ENCODE measurements around the gene DACT2. TPM values are rescaled to one million over a fixed set of nuclear protein-coding genes. Genes with fewer than 3 reads are reported as not detected.
A peak's percentile ranks its signal among the peaks of the same experiment; 100 is the strongest.

The DACT2 gene, protein sequence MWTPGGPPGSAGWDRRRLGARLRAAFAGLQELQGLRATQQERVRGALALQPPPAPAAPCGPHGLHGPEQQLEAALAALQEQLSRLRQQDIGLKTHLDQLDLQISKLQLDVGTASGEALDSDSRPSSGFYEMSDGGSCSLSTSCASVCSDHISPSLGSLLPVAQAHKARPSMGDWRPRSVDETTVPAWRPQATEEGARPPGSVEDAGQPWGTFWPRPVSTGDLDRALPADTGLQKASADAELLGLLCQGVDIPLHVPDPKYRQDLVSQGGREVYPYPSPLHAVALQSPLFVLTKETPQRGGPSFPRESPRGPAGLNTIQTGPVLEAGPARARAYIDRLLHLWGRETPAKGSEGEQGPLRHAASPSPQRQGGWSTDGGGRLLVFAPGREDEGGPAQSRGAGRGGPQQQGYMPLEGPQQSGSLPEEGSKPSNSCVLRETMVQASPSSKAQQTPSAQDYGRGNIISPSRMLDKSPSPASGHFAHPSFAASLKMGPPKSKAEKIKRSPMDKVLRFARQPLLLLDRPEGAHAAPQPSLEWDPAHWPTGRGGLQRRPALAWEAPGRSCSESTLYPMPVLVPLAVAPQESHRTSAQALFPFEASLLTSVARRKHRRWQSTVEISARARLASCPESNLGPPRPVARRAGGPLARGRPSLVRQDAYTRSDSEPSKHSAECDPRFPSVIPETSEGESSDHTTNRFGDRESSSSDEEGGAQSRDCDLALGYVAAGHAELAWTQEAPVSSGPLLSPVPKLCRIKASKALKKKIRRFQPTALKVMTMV
- 10 to 100 TPM; 16.6 to 39.9 TPM for total RNA-seq
- 10.8 TPM for polyA plus RNA-seq (2013, experiment 1 of 2)
- 13.1 TPM for polyA plus RNA-seq (2013, experiment 2 of 2)
- long read RNA-seq, experiment 1, partial matches to known transcripts, result 1 of 14 reads
- long read RNA-seq, experiment 1, other reads (novel, unspliced or antisense), result 11 of 14 reads
- long read RNA-seq, experiment 2, transcript DACT2-201 (4 exons, 2,942 nt), result major isoform, 139 of 155 reads
- long read RNA-seq, experiment 2, partial matches to known transcripts, result 5 of 155 reads
- long read RNA-seq, experiment 2, other reads (novel, unspliced or antisense), result 11 of 155 reads
- long read RNA-seq, experiment 3, partial matches to known transcripts, result 2 of 17 reads
- long read RNA-seq, experiment 3, other reads (novel, unspliced or antisense), result 13 of 17 reads
- long read RNA-seq, experiment 4, partial matches to known transcripts, result 0 of 2 reads
- long read RNA-seq, experiment 4, other reads (novel, unspliced or antisense), result 2 of 2 reads

DNA sequence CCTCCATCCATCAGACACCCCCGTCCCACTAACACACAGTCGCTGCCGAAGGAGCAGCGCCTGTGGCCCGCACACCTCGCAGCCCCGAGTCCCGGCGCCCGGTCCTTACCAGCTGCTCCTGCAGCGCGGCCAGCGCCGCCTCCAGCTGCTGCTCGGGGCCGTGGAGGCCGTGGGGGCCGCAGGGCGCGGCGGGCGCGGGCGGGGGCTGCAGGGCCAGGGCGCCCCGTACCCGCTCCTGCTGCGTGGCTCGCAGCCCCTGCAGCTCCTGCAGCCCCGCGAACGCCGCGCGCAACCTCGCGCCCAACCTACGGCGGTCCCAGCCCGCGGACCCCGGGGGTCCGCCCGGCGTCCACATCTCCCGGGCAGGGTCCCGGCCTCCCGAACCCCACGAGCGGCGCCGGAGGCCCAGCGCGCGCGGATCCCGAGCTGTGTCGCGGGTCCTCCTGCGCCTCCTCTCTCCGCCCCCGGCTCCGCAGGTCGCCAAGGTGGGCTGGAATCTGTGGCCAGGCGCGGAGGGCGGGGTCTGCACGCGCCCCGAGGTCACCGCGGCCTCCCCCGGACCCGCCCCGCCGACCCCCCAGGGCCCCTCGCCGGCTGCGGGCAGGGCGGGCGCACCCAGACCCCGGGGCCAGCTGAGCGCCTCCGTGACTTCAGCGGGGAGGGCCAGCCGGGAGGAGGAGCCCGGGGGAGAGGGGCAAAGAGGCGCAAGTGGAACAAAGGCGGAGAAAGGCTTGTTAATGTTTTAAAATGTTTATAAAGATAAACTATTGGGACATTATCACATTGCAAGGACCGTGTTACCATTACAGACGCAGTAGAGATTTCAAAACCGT lies at the start of gene DACT2:
TSS of gene DACT2 (minus strand) at position 499 of the 833 bp plus-strand sequence. CDS start at position 355, 144 bp downstream.
- H3K27ac Mint-ChIP-seq, result peak within 1 kb of the TSS; percentile 82
- 0 to 9% methylated on average over 4 to 92 of the region's 92 CpGs for WGBS, 2 experiments (ENCODE audit: insufficient coverage in 1 of 2, insufficient read length in 1 of 2)
- Histone ChIP-seq H3K9me3 (ENCODE audit: control insufficient read depth, low read length) (peaks cover 11% of the 10 kb centered on the region), H3K27me3 (ENCODE audit: control insufficient read depth, insufficient read depth, low read length, poor library complexity, severe bottlenecking) (no peaks in the 10 kb centered on the region), H3K4me1 (ENCODE audit: control insufficient read depth, insufficient read depth, low read length) (peaks cover 7% of the 10 kb centered on the region), H3K27ac (ENCODE audit: low read depth, low read length) (no peak within 1 kb of the TSS), H3K36me3 (ENCODE audit: control insufficient read depth, insufficient read depth, low read length) (peaks cover 7% of the 10 kb centered on the region), H3K9ac (ENCODE audit: extremely low read depth, low read length, poor library complexity, severe bottlenecking) (peak within 1 kb of the TSS; percentile 73), H3K4me3 (ENCODE audit: low read length) (peak within 1 kb of the TSS; percentile 88)
- H3K4me3 Mint-ChIP-seq, result peak within 1 kb of the TSS; percentile 70
- peaks cover 30% of the 10 kb centered on the region for H3K4me1 Mint-ChIP-seq
- H3K9me3 Mint-ChIP-seq, result peaks cover 16% of the 10 kb centered on the region
- TF ChIP-seq, protein P1, sequence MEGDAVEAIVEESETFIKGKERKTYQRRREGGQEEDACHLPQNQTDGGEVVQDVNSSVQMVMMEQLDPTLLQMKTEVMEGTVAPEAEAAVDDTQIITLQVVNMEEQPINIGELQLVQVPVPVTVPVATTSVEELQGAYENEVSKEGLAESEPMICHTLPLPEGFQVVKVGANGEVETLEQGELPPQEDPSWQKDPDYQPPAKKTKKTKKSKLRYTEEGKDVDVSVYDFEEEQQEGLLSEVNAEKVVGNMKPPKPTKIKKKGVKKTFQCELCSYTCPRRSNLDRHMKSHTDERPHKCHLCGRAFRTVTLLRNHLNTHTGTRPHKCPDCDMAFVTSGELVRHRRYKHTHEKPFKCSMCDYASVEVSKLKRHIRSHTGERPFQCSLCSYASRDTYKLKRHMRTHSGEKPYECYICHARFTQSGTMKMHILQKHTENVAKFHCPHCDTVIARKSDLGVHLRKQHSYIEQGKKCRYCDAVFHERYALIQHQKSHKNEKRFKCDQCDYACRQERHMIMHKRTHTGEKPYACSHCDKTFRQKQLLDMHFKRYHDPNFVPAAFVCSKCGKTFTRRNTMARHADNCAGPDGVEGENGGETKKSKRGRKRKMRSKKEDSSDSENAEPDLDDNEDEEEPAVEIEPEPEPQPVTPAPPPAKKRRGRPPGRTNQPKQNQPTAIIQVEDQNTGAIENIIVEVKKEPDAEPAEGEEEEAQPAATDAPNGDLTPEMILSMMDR (conservative IDR thresholded peaks at IDR 0.05), result no peak
- peaks cover 40% of the 10 kb centered on the region for H3K27me3 Mint-ChIP-seq (ENCODE audit: insufficient read depth)
- peaks cover 7% of the 10 kb centered on the region for H3K36me3 Mint-ChIP-seq (ENCODE audit: low read depth)
- DNase-seq, result peak; percentile 80

DNA sequence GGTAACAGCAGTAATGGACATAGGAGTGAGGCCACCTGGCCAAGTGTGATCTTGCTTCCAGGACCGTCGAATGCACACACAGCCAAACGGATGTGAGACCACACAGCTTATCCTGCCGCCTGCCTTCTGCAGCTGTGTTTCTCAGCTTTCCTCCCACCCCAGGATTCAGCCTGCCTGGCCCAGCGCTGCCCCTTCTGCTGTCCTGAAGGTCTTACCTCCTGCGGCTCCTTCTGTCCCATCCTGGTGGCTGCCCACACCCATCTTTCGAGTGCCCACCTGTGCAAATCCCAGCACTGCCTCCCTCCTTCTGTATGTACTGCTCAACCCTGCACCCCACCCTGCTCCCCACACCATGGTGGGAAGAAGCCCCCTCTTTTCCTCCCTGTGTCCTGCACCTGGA lies 49.4 kb upstream of the DACT2 start:
- Histone ChIP-seq H3K9ac (ENCODE audit: extremely low read depth, low read length, poor library complexity, severe bottlenecking) (no peak overlapping the region), H3K9me3 (ENCODE audit: control insufficient read depth, low read length) (peaks cover 11% of the 10 kb centered on the region), H3K4me3 (ENCODE audit: low read length) (no peak overlapping the region), H3K27me3 (ENCODE audit: control insufficient read depth, insufficient read depth, low read length, poor library complexity, severe bottlenecking) (no peaks in the 10 kb centered on the region), H3K4me1 (ENCODE audit: control insufficient read depth, insufficient read depth, low read length) (no peaks in the 10 kb centered on the region), H3K27ac (ENCODE audit: low read depth, low read length) (no peak overlapping the region), H3K36me3 (ENCODE audit: control insufficient read depth, insufficient read depth, low read length) (no peaks in the 10 kb centered on the region)
- Mint-ChIP-seq H3K4me1 (peaks cover 12% of the 10 kb centered on the region), H3K36me3 (ENCODE audit: low read depth) (no peaks in the 10 kb centered on the region), H3K27me3 (ENCODE audit: insufficient read depth) (peaks cover 15% of the 10 kb centered on the region), H3K4me3 (no peak overlapping the region), H3K27ac (no peak overlapping the region), H3K9me3 (peaks cover 7% of the 10 kb centered on the region)
- DNase-seq, result no peak
- TF ChIP-seq, protein P1 (conservative IDR thresholded peaks at IDR 0.05), result no peak
- WGBS, 2 experiments (ENCODE audit: insufficient coverage in 1 of 2, insufficient read length in 1 of 2), result 91 to 92% methylated on average over 3 to 7 of the region's 7 CpGs

Data from endodermal cell (in vitro differentiated cells).